HepG2 (cell line): ENCODE measurements around the gene SAA2. TPM values are rescaled to one million over a fixed set of nuclear protein-coding genes. Genes with fewer than 3 reads are reported as not detected.
A peak's percentile ranks its signal among the peaks of the same experiment; 100 is the strongest.

Experiments used
- EP300 ChIP-seq, 3 experiments: sonication (generic) in 1 of 3; formaldehyde crosslinking in 1 of 3; IDR thresholded peaks; 2 replicates each; pipeline versions ENCODE4 v1.5.1 to v1.6.1; 2011 to 2020; ENCODE audit warnings: low read depth in 2 of 3, low read length in 2 of 3, borderline replicate concordance in 1 of 3, improper control_type of control experiment in 1 of 3, mild to moderate bottlenecking in 1 of 3, missing genetic modification reagents in 1 of 3, moderate library complexity in 1 of 3
- HNF4A ChIP-seq: sonication (generic); formaldehyde crosslinking; IDR thresholded peaks from 2 replicates; pipeline ENCODE4 v1.4.0; 2020; ENCODE audit warnings: missing genetic modification reagents
- JDP2 ChIP-seq: sonication (generic); formaldehyde crosslinking; IDR thresholded peaks from 2 replicates; pipeline ENCODE4 v1.8.1; 2022; ENCODE audit warnings: missing genetic modification reagents, borderline replicate concordance
- MIER2 ChIP-seq: IDR thresholded peaks from 2 replicates; pipeline ENCODE4 v1.6.1; 2016; ENCODE audit warnings: missing biosample characterization, missing genetic modification reagents
- NCOA2 ChIP-seq: sonication (generic); formaldehyde crosslinking; IDR thresholded peaks from 2 replicates; pipeline ENCODE4 v1.8.0; 2022; ENCODE audit warnings: inconsistent platforms
- RCOR2 ChIP-seq: IDR thresholded peaks from 2 replicates; pipeline ENCODE4 v1.6.1; 2016; ENCODE audit warnings: missing biosample characterization, missing genetic modification reagents
- SETDB1 ChIP-seq: sonication (generic); formaldehyde crosslinking; IDR thresholded peaks from 2 replicates; pipeline ENCODE4 v1.5.1; 2020; ENCODE audit warnings: missing genetic modification reagents, mild to moderate bottlenecking, borderline replicate concordance
- TOE1 ChIP-seq: sonication (generic); formaldehyde crosslinking; IDR thresholded peaks from 2 replicates; pipeline ENCODE4 v1.4.0; 2020; ENCODE audit warnings: mild to moderate bottlenecking, missing genetic modification reagents
- WIZ ChIP-seq: sonication (generic); formaldehyde crosslinking; IDR thresholded peaks from 2 replicates; pipeline ENCODE4 v1.5.1; 2020; ENCODE audit warnings: mild to moderate bottlenecking, missing genetic modification reagents
- ZFX ChIP-seq: sonication (generic); formaldehyde crosslinking; IDR thresholded peaks from 2 replicates; pipeline ENCODE4 v1.4.0; 2020; ENCODE audit warnings: mild to moderate bottlenecking, low read depth, missing genetic modification reagents, moderate library complexity
- ZMYM4 ChIP-seq: sonication (generic); formaldehyde crosslinking; IDR thresholded peaks from 2 replicates; pipeline ENCODE4 v1.8.1; 2023; ENCODE audit warnings: mild to moderate bottlenecking, missing genetic modification reagents
- ZNF101 ChIP-seq: sonication (generic); formaldehyde crosslinking; IDR thresholded peaks from 2 replicates; pipeline ENCODE4 v1.4.0; 2020; ENCODE audit warnings: mild to moderate bottlenecking, low read depth, missing genetic modification reagents, borderline replicate concordance
- ZNF331 ChIP-seq: sonication (generic); formaldehyde crosslinking; IDR thresholded peaks from 2 replicates; pipeline ENCODE4 v1.4.0; 2020; ENCODE audit warnings: missing genetic modification reagents
- ZNF441 ChIP-seq: sonication (generic); formaldehyde crosslinking; IDR thresholded peaks from 2 replicates; pipeline ENCODE4 v1.7.0; 2021; ENCODE audit warnings: missing genetic modification reagents, borderline replicate concordance
- ZNF446 ChIP-seq: sonication (generic); formaldehyde crosslinking; IDR thresholded peaks from 2 replicates; pipeline ENCODE4 v1.5.0; 2020; ENCODE audit warnings: mild to moderate bottlenecking, missing genetic modification reagents
- polyA plus RNA-seq, 8 experiments: library from polyadenylated mRNA; depleted of rRNA in 3 of 8; stranded (reverse) in 7 of 8; unstranded in 1 of 8; fragments of >200 nt; fragmentation: Illumina TruSeq in 4 of 8; extraction: Trizol in 4 of 8; gene quantifications; 2 replicates each; pipeline versions ENCODE4 v1.2.1 to v1.2.3, GENCODE V29; 2011 to 2016; ENCODE audit warnings: low read depth in 4 of 8, missing spikeins in 1 of 8, mixed read lengths in 1 of 8; ENCODE audit not compliant: insufficient read depth in 1 of 8
- total RNA-seq, 5 experiments: library from RNA; depleted of rRNA; stranded (reverse); fragments of >200 nt; fragmentation: Illumina TruSeq; extraction: Trizol; gene quantifications; 2 replicates each; pipeline ENCODE4 v1.2.3, GENCODE V29; 2016; ENCODE audit warnings: low read depth in 1 of 5
- TF ChIP-seq, protein P1 (sequence below): sonication (generic); formaldehyde crosslinking; IDR thresholded peaks from 2 replicates; pipeline ENCODE4 v1.5.0; 2020; ENCODE audit warnings: mild to moderate bottlenecking, missing genetic modification reagents, borderline replicate concordance
- TF ChIP-seq, protein P2 (sequence below): IDR thresholded peaks from 2 replicates; pipeline ENCODE4 v1.4.0; 2020; ENCODE audit warnings: mild to moderate bottlenecking, missing genetic modification reagents

Gene SAA2
- total and polyA plus RNA-seq, 2 of the 13 experiments (the other 11 are each of a cell fraction or from before 2014, with no cell fraction given) = 0.27 TPM; not detected in 1

DNA sequence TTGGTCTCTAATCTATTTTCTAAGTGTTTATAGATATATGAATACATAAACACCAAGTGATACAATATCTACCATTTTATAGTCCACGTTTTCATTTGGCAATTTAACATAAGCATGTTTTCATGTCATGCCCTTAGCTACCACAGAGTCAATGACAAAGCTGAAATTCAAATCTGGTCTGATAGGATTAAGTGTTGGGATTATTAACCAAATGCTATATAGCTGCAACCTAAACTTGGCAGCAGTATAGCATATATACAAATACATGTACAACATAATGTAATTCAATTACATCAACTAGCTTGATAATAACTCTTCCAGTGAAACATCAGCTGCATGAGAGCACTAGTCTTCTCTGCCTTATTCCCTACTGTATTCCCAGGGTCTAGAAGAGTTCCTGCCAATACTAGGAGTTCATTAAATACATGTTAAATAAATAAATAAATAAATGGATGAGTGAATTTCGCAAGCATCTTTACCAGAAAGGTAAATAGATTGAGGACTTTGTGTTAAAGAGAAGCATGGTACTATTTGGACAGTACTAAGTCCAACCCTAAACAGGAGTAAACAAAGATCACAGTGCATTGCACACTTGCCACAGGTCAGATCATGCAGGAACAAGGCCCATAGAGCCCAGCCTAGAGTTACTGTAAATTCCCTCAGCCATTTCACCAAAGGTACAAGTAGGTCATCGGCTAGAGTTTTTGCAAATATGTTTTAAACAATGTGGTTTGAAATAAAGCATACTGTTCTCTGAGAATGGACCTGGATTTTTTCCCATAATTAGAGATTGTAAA is 24.7 kb downstream of the SAA2 start (continued):
- TF ChIP-seq, protein P1, sequence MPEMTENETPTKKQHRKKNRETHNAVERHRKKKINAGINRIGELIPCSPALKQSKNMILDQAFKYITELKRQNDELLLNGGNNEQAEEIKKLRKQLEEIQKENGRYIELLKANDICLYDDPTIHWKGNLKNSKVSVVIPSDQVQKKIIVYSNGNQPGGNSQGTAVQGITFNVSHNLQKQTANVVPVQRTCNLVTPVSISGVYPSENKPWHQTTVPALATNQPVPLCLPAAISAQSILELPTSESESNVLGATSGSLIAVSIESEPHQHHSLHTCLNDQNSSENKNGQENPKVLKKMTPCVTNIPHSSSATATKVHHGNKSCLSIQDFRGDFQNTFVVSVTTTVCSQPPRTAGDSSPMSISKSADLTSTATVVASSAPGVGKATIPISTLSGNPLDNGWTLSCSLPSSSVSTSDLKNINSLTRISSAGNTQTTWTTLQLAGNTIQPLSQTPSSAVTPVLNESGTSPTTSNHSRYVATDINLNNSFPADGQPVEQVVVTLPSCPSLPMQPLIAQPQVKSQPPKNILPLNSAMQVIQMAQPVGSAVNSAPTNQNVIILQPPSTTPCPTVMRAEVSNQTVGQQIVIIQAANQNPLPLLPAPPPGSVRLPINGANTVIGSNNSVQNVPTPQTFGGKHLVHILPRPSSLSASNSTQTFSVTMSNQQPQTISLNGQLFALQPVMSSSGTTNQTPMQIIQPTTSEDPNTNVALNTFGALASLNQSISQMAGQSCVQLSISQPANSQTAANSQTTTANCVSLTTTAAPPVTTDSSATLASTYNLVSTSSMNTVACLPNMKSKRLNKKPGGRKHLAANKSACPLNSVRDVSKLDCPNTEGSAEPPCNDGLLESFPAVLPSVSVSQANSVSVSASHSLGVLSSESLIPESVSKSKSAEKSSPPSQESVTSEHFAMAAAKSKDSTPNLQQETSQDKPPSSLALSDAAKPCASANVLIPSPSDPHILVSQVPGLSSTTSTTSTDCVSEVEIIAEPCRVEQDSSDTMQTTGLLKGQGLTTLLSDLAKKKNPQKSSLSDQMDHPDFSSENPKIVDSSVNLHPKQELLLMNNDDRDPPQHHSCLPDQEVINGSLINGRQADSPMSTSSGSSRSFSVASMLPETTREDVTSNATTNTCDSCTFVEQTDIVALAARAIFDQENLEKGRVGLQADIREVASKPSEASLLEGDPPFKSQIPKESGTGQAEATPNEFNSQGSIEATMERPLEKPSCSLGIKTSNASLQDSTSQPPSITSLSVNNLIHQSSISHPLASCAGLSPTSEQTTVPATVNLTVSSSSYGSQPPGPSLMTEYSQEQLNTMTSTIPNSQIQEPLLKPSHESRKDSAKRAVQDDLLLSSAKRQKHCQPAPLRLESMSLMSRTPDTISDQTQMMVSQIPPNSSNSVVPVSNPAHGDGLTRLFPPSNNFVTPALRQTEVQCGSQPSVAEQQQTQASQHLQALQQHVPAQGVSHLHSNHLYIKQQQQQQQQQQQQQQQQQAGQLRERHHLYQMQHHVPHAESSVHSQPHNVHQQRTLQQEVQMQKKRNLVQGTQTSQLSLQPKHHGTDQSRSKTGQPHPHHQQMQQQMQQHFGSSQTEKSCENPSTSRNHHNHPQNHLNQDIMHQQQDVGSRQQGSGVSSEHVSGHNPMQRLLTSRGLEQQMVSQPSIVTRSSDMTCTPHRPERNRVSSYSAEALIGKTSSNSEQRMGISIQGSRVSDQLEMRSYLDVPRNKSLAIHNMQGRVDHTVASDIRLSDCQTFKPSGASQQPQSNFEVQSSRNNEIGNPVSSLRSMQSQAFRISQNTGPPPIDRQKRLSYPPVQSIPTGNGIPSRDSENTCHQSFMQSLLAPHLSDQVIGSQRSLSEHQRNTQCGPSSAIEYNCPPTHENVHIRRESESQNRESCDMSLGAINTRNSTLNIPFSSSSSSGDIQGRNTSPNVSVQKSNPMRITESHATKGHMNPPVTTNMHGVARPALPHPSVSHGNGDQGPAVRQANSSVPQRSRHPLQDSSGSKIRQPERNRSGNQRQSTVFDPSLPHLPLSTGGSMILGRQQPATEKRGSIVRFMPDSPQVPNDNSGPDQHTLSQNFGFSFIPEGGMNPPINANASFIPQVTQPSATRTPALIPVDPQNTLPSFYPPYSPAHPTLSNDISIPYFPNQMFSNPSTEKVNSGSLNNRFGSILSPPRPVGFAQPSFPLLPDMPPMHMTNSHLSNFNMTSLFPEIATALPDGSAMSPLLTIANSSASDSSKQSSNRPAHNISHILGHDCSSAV (CRISPR knock-in tag) = no peak
- peak; percentile 95 for TF ChIP-seq RCOR2 (CRISPR knock-in tag)
- TF ChIP-seq ZMYM4 = peak; percentile 85
- TF ChIP-seq JDP2 (CRISPR knock-in tag) = no peak
- peak; percentile 92 for TF ChIP-seq NCOA2 (CRISPR knock-in tag)
- no peak for TF ChIP-seq ZNF101 (CRISPR knock-in tag)
- 0 out of 2 replicates have a peak, but pooled peaks have one; percentile 29 for TF ChIP-seq ZNF441 (CRISPR knock-in tag)
- TF ChIP-seq, protein P2, sequence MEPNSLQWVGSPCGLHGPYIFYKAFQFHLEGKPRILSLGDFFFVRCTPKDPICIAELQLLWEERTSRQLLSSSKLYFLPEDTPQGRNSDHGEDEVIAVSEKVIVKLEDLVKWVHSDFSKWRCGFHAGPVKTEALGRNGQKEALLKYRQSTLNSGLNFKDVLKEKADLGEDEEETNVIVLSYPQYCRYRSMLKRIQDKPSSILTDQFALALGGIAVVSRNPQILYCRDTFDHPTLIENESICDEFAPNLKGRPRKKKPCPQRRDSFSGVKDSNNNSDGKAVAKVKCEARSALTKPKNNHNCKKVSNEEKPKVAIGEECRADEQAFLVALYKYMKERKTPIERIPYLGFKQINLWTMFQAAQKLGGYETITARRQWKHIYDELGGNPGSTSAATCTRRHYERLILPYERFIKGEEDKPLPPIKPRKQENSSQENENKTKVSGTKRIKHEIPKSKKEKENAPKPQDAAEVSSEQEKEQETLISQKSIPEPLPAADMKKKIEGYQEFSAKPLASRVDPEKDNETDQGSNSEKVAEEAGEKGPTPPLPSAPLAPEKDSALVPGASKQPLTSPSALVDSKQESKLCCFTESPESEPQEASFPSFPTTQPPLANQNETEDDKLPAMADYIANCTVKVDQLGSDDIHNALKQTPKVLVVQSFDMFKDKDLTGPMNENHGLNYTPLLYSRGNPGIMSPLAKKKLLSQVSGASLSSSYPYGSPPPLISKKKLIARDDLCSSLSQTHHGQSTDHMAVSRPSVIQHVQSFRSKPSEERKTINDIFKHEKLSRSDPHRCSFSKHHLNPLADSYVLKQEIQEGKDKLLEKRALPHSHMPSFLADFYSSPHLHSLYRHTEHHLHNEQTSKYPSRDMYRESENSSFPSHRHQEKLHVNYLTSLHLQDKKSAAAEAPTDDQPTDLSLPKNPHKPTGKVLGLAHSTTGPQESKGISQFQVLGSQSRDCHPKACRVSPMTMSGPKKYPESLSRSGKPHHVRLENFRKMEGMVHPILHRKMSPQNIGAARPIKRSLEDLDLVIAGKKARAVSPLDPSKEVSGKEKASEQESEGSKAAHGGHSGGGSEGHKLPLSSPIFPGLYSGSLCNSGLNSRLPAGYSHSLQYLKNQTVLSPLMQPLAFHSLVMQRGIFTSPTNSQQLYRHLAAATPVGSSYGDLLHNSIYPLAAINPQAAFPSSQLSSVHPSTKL (CRISPR knock-in tag) = peak; percentile 96
- TF ChIP-seq ZNF446 (CRISPR knock-in tag) = no peak
- no peak for TF ChIP-seq SETDB1 (CRISPR knock-in tag)
- TF ChIP-seq WIZ (CRISPR knock-in tag) = 0 out of 2 replicates have a peak, but pooled peaks have one; percentile 13
- TF ChIP-seq EP300 (IDR thresholded peaks at IDR 0.05; ENCODE audit: low read depth in 2 of 2, low read length in 2 of 2) = peak in 1 of 2 experiments; percentile 91; a peak in 2 of 4 replicates
- peak; percentile 48; the same call in 1 of the 2 replicates for TF ChIP-seq EP300 (CRISPR knock-in tag; IDR thresholded peaks at IDR 0.05; ENCODE audit: borderline replicate concordance)
- 0 out of 2 replicates have a peak, but pooled peaks have one; percentile 60 for TF ChIP-seq MIER2
- TF ChIP-seq HNF4A (CRISPR knock-in tag) = peak; percentile 99
- peak; percentile 82 for TF ChIP-seq ZNF331 (CRISPR knock-in tag)
- TF ChIP-seq ZFX (CRISPR knock-in tag) = peak; percentile 96
- TF ChIP-seq TOE1 (CRISPR knock-in tag) = peak; percentile 40; the same call in 1 of the 2 replicates
